HG03097 (cell line): ENCODE results near the gene ARHGAP15.

Source experiments
- ATAC-seq: cut with Tn5 transposase; IDR thresholded peaks from one replicate; pipeline ENCODE4 v1.9.1; 2021; ENCODE audit not compliant: unreplicated experiment, low FRiP score

The ARHGAP15 gene

DNA sequence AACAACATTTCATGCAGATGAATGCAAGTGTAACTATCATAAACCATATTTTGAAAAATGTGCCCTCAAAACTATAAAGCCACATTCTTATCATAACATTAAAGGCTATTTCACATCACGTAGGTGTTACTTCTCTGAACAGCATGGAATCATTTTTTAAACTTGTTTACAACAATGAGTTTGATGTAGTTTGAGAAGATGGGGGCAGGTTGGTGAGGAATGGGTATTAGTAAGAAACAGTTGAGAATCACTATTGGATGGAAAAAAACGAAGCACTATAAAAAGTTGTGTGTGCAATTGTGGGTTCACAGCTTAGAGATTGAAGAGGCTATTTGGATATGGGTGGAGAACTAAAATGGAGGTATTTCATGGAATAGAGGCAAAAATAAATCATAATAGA, 569.1 kb downstream of the ARHGAP15 start:
- ATAC-seq: no peak

DNA sequence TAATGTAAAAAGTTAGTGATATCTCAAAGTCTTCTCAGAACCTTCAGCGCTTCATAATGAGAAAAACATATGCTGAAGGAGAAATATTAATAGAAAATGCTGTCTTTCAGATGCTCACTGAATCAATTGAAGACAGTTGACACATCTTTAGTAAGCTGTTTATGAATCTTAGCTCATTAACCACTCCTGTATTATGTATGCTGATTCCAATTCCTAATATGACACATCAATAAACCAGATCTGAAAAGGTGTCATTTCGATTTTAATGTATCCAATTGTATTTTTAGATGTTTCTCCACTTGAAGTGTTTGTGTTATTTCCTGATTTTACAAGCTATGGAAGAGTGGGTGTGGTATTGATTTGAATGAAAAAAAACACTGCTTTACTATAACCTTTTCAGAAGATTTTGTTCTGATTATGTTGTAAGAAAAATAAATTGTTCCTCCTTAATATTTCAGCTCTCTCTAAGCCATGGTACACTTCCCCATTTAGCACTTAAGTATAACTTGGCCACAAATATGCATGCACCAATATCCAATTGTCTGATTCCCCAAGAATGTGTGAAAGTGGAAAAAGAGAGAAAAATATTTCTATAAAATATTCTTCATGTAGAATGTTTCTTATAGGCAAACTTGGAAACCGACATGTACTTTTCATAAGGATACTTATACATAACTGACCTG, 569.8 kb downstream of the ARHGAP15 start:
- ATAC-seq: no peak

GRCh38 chr2:143700865-143701264, 571.6 kb downstream of the ARHGAP15 start:
- no peak for ATAC-seq

- no peak for ATAC-seq
Observed at GRCh38 chr2:143701785-143702184, 572.6 kb downstream of the ARHGAP15 start.

DNA sequence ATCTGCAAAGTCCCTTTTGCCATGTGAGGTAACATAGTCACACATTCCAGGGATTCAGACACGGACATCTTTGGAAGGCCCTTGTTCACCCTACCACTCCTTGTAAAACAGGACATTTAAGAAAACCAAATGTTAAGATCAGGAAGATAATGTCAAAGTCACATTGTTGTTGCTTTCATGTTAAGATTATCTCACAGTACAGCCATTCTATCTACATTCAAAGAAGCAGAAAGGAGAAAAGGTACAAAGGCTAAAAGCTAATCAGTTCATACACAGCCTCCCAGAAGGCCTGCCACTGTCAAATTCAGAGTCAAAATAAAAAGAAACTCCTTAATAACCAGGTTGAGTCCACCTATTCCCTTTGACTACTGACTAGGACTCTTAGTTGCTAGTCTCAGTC, 573.7 kb downstream of the ARHGAP15 start:
- no peak for ATAC-seq

GRCh38 chr2:143704451-143705106, 575.4 kb downstream of the ARHGAP15 start:
- peak; percentile 54 for ATAC-seq

DNA sequence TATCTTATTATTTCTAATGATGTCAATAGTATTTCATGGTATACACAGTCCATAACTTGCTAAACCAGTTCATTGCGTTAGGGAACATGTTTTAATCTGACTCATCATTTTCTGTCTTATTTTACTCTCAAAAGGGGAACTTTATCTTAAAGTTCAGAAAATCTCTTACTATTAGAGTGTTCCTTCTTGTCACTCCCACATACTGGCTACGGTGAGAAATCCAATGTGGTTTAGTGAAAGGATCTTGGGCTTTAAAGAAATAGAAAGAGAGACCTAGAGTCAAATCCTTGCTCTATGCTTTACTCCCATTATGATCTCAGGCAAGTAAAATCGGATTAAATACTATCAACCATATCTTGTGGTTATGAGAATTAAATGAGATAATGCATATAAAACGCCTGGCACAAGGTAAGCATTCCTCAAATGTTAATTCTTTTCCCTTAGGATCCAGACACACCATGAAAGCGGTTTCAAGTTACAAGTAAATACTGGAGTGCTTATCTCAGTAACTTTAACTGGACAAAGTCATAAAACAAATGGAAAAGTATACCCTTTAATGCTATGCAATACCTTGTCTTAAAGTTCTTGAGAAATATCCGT, 576.0 kb downstream of the ARHGAP15 start:
- no peak for ATAC-seq

- no peak for ATAC-seq
Observed at GRCh38 chr2:143706354-143706753, 577.1 kb downstream of the ARHGAP15 start.

DNA sequence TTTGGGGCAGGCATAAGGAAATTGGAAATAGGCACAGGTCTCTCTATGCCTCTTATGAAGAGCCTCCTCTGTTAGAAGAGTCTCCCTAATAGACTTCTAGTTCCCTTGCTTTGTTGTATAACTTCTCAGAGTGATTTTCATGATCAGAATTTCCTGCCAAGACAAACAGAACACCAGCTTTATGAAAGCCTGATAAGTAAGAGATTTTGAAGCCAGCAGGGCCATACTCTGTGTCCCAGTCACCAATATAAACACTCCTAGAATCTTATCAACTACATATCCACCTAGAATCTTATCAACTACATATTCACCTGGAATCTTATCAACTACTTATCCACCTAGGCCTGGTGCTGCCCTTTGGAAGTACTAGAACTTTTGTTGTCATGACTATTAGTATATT, 579.5 kb downstream of the ARHGAP15 start:
- no peak for ATAC-seq

DNA sequence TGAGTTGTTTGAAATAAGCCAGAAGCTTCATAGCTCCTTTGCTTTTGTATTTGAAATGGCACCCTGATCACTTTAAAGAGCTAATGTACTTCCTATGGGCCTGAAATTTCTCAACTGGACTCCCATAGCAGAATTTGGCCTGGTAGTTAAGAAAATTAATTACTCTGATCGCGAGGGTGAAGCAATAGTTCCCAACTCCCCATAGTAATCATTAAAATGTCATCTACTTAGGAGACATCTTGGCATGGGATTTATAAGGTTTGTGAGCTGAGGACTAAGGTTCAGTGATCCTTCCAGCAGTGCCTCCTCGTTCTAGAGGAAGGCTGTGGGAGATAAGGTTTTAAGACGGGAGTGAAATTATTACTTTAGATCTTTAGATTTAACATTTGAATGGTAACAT, 581.0 kb downstream of the ARHGAP15 start:
- no peak for ATAC-seq

- ATAC-seq: no peak
Observed at GRCh38 chr2:143710879-143711278, 581.7 kb downstream of the ARHGAP15 start.

DNA sequence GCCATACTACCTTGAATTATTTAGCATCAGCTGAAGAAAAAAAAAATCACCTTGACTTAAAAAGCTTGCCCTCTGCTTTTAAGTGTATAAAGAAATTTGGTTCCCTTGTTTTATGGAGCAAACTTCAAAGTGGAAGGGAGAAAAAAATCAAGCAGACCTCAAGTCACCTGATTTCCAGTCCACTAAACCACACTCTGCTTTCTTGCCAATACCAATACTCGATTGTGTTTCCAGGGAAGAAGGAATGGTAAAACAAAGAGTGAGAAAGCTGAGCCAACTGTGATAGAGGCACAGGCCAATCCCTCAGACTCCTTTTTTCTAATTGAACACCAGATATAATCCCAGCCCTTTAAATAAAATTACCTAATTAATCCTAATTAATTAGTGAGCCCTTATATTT, 587.3 kb downstream of the ARHGAP15 start:
- ATAC-seq: no peak

- no peak for ATAC-seq
Observed at GRCh38 chr2:143717053-143717452, 587.8 kb downstream of the ARHGAP15 start.

GRCh38 chr2:143717536-143718168, 588.4 kb downstream of the ARHGAP15 start:
- no peak for ATAC-seq

DNA sequence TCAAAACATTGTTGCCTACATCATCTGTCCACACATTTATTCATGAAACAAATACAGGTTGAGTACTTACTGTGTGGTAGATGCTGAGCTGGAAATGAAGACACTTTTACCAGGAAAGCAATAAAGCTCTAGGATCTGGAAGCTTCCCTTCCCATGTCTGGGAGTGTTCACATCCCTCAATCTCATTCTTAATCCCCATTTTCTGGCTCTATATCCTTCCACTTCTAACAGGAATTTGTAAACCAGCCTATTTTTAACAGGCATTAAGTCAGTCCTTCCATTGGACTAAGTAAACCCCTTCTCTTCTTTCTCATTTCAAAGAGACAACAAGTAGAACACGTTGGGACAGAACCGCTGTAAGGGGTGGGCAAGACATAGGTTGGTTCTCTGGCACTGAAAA, 589.5 kb downstream of the ARHGAP15 start:
- no peak for ATAC-seq

DNA sequence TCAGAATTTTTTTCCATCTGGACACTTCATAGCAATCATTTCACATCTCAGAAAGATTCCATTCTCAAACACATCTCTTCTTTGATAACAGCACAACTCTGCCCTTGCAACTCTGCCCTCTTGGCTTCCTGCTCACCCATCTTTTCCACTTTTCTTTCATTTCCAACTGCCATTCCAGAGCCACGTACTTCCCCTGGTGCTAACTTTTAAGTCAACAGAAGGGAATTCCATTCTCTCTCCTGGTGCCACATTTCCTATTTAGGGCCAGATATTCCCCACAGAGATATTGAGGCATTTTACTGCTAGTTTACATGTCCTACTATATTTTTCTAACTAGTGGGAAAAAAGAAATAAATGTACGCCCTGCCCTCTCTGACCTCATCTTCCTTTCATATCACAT, 590.2 kb downstream of the ARHGAP15 start:
- ATAC-seq: no peak

GRCh38 chr2:143720095-143720664, 591.0 kb downstream of the ARHGAP15 start:
- ATAC-seq: no peak

DNA sequence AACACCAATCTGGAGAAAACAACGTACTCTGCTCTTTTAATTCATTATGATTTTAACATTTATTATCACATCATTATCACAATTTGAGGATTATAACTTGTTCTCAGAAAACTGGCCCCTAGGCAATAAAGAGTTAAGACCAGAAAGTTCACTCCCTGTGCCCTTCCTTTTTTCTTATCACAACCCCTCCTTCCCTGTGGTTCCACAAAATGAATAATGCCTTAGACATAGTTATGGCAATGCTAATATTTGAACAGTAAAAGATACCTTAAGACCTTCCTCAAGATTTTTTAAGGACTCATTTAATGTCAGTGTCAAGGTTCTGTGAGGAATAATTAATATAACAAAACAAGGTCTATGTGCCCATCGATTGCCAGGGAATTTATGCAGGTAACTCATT, 596.2 kb downstream of the ARHGAP15 start:
- no peak for ATAC-seq

GRCh38 chr2:143726151-143726845, 597.1 kb downstream of the ARHGAP15 start:
- ATAC-seq: no peak

GRCh38 chr2:143728498-143728897, 599.3 kb downstream of the ARHGAP15 start:
- ATAC-seq: no peak
